H1 (cell line): ENCODE data around the gene NUP210. TPM values are rescaled to one million over a fixed set of nuclear protein-coding genes. Genes with fewer than 3 reads are reported as not detected.

Experiments
- ATF3 ChIP-seq: IDR thresholded peaks from 2 replicates; pipeline ENCODE4 v1.6.1; 2011; ENCODE audit warnings: low read depth, mild to moderate bottlenecking, low read length; ENCODE audit not compliant: insufficient read depth
- E2F6 ChIP-seq: IDR thresholded peaks from 2 replicates; pipeline ENCODE4 v1.6.1; 2012; ENCODE audit warnings: inconsistent platforms
- SP4 ChIP-seq: IDR thresholded peaks from 2 replicates; pipeline ENCODE4 v1.6.1; 2012; ENCODE audit warnings: low read length, inconsistent platforms
- polyA plus RNA-seq, 7 experiments: library from polyadenylated mRNA; depleted of rRNA in 3 of 7; stranded (reverse) in 5 of 7; unstranded in 2 of 7; fragments of >200 nt in 5 of 7; fragments of 200-250 nt in 2 of 7; gene quantifications; 1 replicate in 5 of 7; 2 replicates in 1 of 7; 4 replicates in 1 of 7; pipeline versions ENCODE4 v1.2.1 to v1.2.3, GENCODE V29; 2011 to 2013; ENCODE audit warnings: missing spikeins in 2 of 7, mixed read lengths in 2 of 7
- total RNA-seq: library from RNA; stranded (reverse); fragmentation: NEBNext Ultra II Directional; extraction: Animal tissue kit (Norgen Biotek cat#: 25700); gene quantifications from 2 replicates; pipeline ENCODE4 v1.2.1, GENCODE V29; 2021

The NUP210 gene
- total and polyA plus RNA-seq, 2 of the 8 experiments (the other 6 are each of a cell fraction or from before 2014, with no cell fraction given), result 51.0 to 53.7 TPM

- no peak for TF ChIP-seq E2F6
- no peak for TF ChIP-seq SP4
- no peak for TF ChIP-seq ATF3
Observed at GRCh38 chr3:13278783-13279531, 141.2 kb downstream of the NUP210 start (continued).
